Osteoblast (primary cell): Measurements from ENCODE around the gene RPS27. TPM values are rescaled to one million over a fixed set of nuclear protein-coding genes. Genes with fewer than 3 reads are reported as not detected.

Experiments used
- DNase-seq: peaks from one replicate; pipeline ENCODE4 v3.0.0; 2011; ENCODE audit warnings: low spot score, mixed read lengths; ENCODE audit not compliant: insufficient read length; ENCODE audit errors: missing footprints
- H2AFZ ChIP-seq: 2 replicates; pipeline ENCODE4 v1.6.0; 2011; ENCODE audit warnings: mild to moderate bottlenecking, low read length
- H3K27ac ChIP-seq: 2 replicates; pipeline ENCODE4 v1.5.1; 2011; ENCODE audit warnings: mild to moderate bottlenecking, low read depth, low read length, moderate library complexity
- H3K27me3 ChIP-seq: 2 replicates; pipeline ENCODE4 v1.6.0; 2012; ENCODE audit warnings: mild to moderate bottlenecking, control low read depth, inconsistent platforms, low read length, moderate library complexity; ENCODE audit not compliant: insufficient read depth
- H3K36me3 ChIP-seq: 2 replicates; pipeline ENCODE4 v1.5.1; 2011; ENCODE audit warnings: mild to moderate bottlenecking, low read length, control low read depth, moderate library complexity; ENCODE audit not compliant: insufficient read depth
- H3K4me1 ChIP-seq: 2 replicates; pipeline ENCODE4 v1.5.1; 2011; ENCODE audit warnings: mild to moderate bottlenecking, low read length, control low read depth, moderate library complexity; ENCODE audit not compliant: insufficient read depth
- H3K4me2 ChIP-seq: 2 replicates; pipeline ENCODE4 v1.6.0; 2011; ENCODE audit warnings: mild to moderate bottlenecking, low read length; ENCODE audit not compliant: insufficient read depth
- H3K4me3 ChIP-seq: fragments of 200-600 bp; sonication (generic); 3 replicates; pipeline ENCODE4 v1.5.1; 2012; ENCODE audit warnings: mild to moderate bottlenecking, low read length, inconsistent platforms; ENCODE audit not compliant: insufficient read depth
- H3K79me2 ChIP-seq: 2 replicates; pipeline ENCODE4 v1.6.0; 2012; ENCODE audit warnings: mild to moderate bottlenecking, low read length, control low read depth, inconsistent platforms; ENCODE audit not compliant: insufficient read depth
- H3K9me3 ChIP-seq: 2 replicates; pipeline ENCODE4 v1.5.1; 2011; ENCODE audit warnings: low read depth, low read length, control low read depth
- H4K20me1 ChIP-seq: 2 replicates; pipeline ENCODE4 v1.6.0; 2012; ENCODE audit warnings: mild to moderate bottlenecking, low read length, control low read depth; ENCODE audit not compliant: insufficient read depth
- total RNA-seq: library from RNA; depleted of rRNA; stranded (reverse); fragments of >200 nt; gene quantifications from 2 replicates; pipeline ENCODE4 v1.2.3, GENCODE V29; 2012
- TF ChIP-seq, protein P1 (sequence below): IDR thresholded peaks from 2 replicates; pipeline ENCODE4 v1.5.1; 2011; ENCODE audit warnings: mild to moderate bottlenecking, low read depth, low read length, moderate library complexity; ENCODE audit errors: extremely low read depth

RPS27 gene
- total RNA-seq, 1 donor, result 1,441 TPM

DNA sequence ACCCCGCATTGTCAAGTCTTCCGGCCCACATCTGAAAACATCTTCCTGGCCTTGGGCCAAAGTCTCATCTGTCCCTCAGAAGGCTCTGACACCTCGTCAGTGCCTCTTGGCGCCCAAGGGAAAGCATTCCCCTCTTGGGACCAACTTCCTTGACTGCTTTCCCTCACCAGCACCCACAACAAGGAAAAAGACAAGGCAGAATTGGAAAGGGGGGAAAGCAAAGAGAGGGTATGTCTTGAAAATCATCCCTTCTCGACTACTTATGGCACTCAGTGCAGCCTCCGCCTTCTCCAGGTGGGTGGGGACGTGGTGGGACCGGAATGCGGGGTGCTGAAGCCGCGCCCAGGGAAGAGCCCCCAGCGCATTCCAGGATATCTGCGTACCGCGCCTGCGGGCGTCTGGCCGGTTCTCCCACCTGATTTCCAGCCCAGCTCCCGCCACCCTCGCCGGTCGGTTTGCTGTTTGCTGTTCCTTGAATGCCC lies 26.7 kb upstream of the RPS27 start:
- H3K4me3 ChIP-seq, result peak overlapping the region; percentile 93
- peak overlapping the region; percentile 68 for H2AFZ ChIP-seq
- H3K79me2 ChIP-seq, result peaks cover 21% of the 10 kb centered on the region
- peak; percentile 88 for DNase-seq
- no peaks in the 10 kb centered on the region for H3K9me3 ChIP-seq
- H3K27ac ChIP-seq, result peak overlapping the region; percentile 93
- H3K4me2 ChIP-seq, result peak overlapping the region; percentile 95
- peaks cover 14% of the 10 kb centered on the region for H3K36me3 ChIP-seq
- H3K27me3 ChIP-seq, result no peaks in the 10 kb centered on the region
- TF ChIP-seq, protein P1, sequence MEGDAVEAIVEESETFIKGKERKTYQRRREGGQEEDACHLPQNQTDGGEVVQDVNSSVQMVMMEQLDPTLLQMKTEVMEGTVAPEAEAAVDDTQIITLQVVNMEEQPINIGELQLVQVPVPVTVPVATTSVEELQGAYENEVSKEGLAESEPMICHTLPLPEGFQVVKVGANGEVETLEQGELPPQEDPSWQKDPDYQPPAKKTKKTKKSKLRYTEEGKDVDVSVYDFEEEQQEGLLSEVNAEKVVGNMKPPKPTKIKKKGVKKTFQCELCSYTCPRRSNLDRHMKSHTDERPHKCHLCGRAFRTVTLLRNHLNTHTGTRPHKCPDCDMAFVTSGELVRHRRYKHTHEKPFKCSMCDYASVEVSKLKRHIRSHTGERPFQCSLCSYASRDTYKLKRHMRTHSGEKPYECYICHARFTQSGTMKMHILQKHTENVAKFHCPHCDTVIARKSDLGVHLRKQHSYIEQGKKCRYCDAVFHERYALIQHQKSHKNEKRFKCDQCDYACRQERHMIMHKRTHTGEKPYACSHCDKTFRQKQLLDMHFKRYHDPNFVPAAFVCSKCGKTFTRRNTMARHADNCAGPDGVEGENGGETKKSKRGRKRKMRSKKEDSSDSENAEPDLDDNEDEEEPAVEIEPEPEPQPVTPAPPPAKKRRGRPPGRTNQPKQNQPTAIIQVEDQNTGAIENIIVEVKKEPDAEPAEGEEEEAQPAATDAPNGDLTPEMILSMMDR, result no peak
- H3K4me1 ChIP-seq, result peaks cover 36% of the 10 kb centered on the region
- H4K20me1 ChIP-seq, result no peaks in the 10 kb centered on the region

DNA sequence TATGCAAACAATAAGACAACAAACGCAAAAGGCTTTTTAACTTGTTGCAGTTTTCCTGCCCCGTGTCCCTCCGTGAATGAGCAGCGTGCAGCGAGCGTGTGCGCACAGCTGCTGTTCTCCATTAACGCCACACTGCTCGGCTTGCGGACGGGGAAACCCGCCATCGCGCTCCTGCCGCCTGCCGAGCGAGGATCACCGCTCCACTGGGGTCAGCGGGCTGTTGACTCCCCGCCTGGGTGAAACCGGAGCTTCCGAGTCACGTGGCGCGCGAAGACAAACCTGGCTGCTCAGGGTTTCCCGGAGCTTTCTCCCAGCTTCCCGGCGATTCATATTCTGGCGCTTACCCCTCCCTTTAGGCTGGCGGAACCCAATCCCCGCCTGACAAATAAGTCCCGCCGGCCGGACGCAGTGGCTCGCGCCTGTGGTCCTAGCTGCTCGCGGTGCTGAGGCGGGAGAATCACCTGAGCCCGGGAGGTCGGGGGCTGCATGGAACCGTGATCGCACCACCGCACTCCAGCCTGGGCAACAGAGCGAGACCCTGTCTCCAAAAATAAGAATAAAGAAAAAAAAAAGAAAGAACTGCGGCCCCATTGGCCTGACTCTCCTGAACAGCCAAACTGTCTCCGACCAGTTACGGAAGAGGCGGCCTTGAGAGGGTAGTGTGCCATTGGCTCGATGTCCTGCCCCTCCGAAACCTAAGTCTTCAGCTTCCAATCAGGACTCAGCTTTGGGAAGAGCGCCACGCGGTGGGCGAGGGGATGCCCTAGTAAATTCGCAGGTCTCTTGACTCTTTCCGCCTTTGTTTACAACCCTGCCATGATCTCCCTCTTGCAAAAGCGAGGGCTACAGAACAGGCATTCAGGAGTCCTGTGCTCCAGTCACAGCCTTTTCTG lies 23.2 kb upstream of the RPS27 start, which contains the start of gene CREB3L4:
CREB3L4 (plus strand) TSS at position 796 of the 893 bp plus-strand sequence. CDS start 624 bp downstream, outside the sequence.
- Histone ChIP-seq H3K79me2 (peaks cover 14% of the 10 kb centered on the region), H2AFZ (peak within 1 kb of the TSS; percentile 81), H3K4me3 (peak within 1 kb of the TSS; percentile 71), H3K27me3 (no peaks in the 10 kb centered on the region), H3K4me1 (peaks cover 28% of the 10 kb centered on the region), H3K36me3 (no peaks in the 10 kb centered on the region), H3K4me2 (peak within 1 kb of the TSS; percentile 84), H3K27ac (peak within 1 kb of the TSS; percentile 44), H4K20me1 (no peaks in the 10 kb centered on the region), H3K9me3 (no peaks in the 10 kb centered on the region)
- TF ChIP-seq, protein P1, result peak; percentile 50
- peak; percentile 98 for DNase-seq

DNA sequence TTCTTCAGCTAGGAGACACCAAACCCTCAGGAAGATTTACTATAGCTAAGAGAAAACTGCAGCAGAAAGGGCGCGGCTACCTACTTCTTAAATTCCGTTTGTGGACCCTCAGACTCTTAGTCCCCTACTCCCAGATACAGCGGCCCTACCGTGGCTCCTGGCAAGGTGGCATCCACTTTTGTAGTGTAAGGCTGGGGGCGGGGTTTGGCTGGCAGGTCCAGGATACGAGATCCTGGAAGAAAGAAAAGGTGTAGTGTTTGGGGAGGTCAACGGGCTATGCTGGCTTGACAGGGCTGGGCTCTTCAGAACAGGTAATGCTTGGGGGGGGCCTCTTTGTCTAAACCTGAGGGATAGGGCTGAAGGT lies 22.6 kb upstream of the RPS27 start:
- DNase-seq, result no peak
- Histone ChIP-seq H3K27ac (no peak overlapping the region), H3K36me3 (peaks cover under 1% of the 10 kb centered on the region), H3K4me3 (peak overlapping the region; percentile 71), H4K20me1 (no peaks in the 10 kb centered on the region), H3K4me2 (peak overlapping the region; percentile 84), H3K9me3 (no peaks in the 10 kb centered on the region), H2AFZ (peak overlapping the region; percentile 81), H3K79me2 (peaks cover 7% of the 10 kb centered on the region), H3K27me3 (no peaks in the 10 kb centered on the region), H3K4me1 (peaks cover 21% of the 10 kb centered on the region)
- TF ChIP-seq, protein P1, result no peak

DNA sequence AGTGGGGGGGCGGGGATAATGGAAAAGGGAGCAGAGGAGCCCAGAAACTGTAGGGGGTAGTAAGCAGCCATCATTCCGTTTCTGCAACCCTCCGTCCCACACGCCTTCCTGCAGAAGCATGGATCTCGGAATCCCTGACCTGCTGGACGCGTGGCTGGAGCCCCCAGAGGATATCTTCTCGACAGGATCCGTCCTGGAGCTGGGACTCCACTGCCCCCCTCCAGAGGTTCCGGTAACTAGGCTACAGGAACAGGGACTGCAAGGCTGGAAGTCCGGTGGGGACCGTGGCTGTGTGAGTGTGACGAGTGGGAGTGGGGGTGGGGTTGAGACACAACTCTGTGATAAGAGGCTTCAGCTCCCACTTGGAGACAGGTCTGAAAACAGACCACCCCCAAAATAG lies 22.2 kb upstream of the RPS27 start:
- no peaks in the 10 kb centered on the region for H3K9me3 ChIP-seq
- H2AFZ ChIP-seq, result peak overlapping the region; percentile 81
- peak overlapping the region; percentile 22 for H3K27ac ChIP-seq
- no peaks in the 10 kb centered on the region for H3K27me3 ChIP-seq
- peak overlapping the region; percentile 71 for H3K4me3 ChIP-seq
- peak overlapping the region; percentile 84 for H3K4me2 ChIP-seq
- TF ChIP-seq, protein P1, result no peak
- peaks cover 4% of the 10 kb centered on the region for H3K79me2 ChIP-seq
- peaks cover 20% of the 10 kb centered on the region for H3K4me1 ChIP-seq
- peak; percentile 61 for DNase-seq
- H3K36me3 ChIP-seq, result peaks cover 4% of the 10 kb centered on the region
- H4K20me1 ChIP-seq, result no peaks in the 10 kb centered on the region
